OCI-LY1 (cell line): ENCODE results near the gene MEOX2.

Experiments
- H2AFZ ChIP-seq: fragments of 200-600 bp; sonication (generic), shearing (Covaris generic); 2 replicates; pipeline ENCODE4 v1.6.0; 2014; ENCODE audit warnings: antibody characterized with exemption, mild to moderate bottlenecking, low read length
- H3F3A ChIP-seq: fragments of 200-600 bp; sonication (generic), shearing (Covaris generic); 2 replicates; pipeline ENCODE4 v1.6.0; 2014; ENCODE audit warnings: mild to moderate bottlenecking, antibody characterized with exemption, low read length, moderate library complexity; ENCODE audit not compliant: insufficient read depth
- H3K27ac ChIP-seq: fragments of 200-600 bp; sonication (generic); 2 replicates; pipeline ENCODE4 v1.5.1; 2014; ENCODE audit warnings: low read length, mixed run types, mild to moderate bottlenecking, low read depth; ENCODE audit not compliant: poor library complexity, severe bottlenecking
- H3K27me3 ChIP-seq: fragments of 200-600 bp; sonication (generic); 2 replicates; pipeline ENCODE4 v1.6.0; 2014; ENCODE audit warnings: antibody characterized with exemption, mild to moderate bottlenecking, low read length, moderate library complexity; ENCODE audit not compliant: insufficient read depth
- H3K36me3 ChIP-seq: fragments of 200-600 bp; sonication (generic); 2 replicates; pipeline ENCODE4 v1.6.1; 2014; ENCODE audit warnings: mild to moderate bottlenecking, antibody characterized with exemption, low read length, moderate library complexity, mixed read lengths; ENCODE audit not compliant: insufficient read depth
- H3K4me1 ChIP-seq: fragments of 200-600 bp; sonication (generic); 2 replicates; pipeline ENCODE4 v1.5.1; 2014; ENCODE audit warnings: mild to moderate bottlenecking, low read length, moderate library complexity; ENCODE audit not compliant: insufficient read depth, severe bottlenecking
- H3K4me2 ChIP-seq: fragments of 200-600 bp; sonication (generic), shearing (Covaris generic); 2 replicates; pipeline ENCODE4 v1.6.1; 2014; ENCODE audit warnings: low read length
- H3K4me3 ChIP-seq: fragments of 200-600 bp; sonication (generic); 2 replicates; pipeline ENCODE4 v1.5.1; 2014; ENCODE audit warnings: low read length, low read depth, mild to moderate bottlenecking, mixed read lengths; ENCODE audit not compliant: poor library complexity, severe bottlenecking
- H3K79me2 ChIP-seq: fragments of 200-600 bp; shearing (Covaris generic); 2 replicates; pipeline ENCODE4 v1.6.1; 2016; ENCODE audit warnings: mixed run types, low read length, mixed read lengths; ENCODE audit not compliant: insufficient read depth
- H3K9ac ChIP-seq: fragments of 200-600 bp; sonication (generic), shearing (Covaris generic); 2 replicates; pipeline ENCODE4 v1.6.1; 2014; ENCODE audit warnings: mild to moderate bottlenecking, low read length, mixed read lengths
- H3K9me2 ChIP-seq: fragments of 200-600 bp; sonication (generic), shearing (Covaris generic); 2 replicates; pipeline ENCODE4 v1.6.1; 2014; ENCODE audit warnings: low read depth, mild to moderate bottlenecking, low read length, mixed read lengths
- H3K9me3 ChIP-seq: fragments of 200-600 bp; shearing (Covaris generic); 2 replicates; pipeline ENCODE4 v1.6.1; 2014; ENCODE audit warnings: low read length, mixed read lengths
- H4K20me1 ChIP-seq: fragments of 200-600 bp; sonication (generic), shearing (Covaris generic); 2 replicates; pipeline ENCODE4 v1.6.0; 2016; ENCODE audit warnings: mild to moderate bottlenecking, low read length; ENCODE audit not compliant: insufficient read depth
- EZH2 ChIP-seq: fragments of 200-600 bp; sonication (generic), shearing (Covaris generic); IDR thresholded peaks from 2 replicates; pipeline ENCODE4 v1.8.0; 2017; ENCODE audit warnings: borderline replicate concordance, mixed run types, mild to moderate bottlenecking, antibody characterized with exemption, low read length, moderate library complexity, mixed read lengths
- TF ChIP-seq, protein P1 (sequence below): fragments of 200-600 bp; sonication (generic), shearing (Covaris generic); IDR thresholded peaks from 2 replicates; pipeline ENCODE4 v1.5.1; 2017; ENCODE audit warnings: mild to moderate bottlenecking, antibody characterized with exemption, low read length, moderate library complexity, mixed read lengths

Gene MEOX2

DNA sequence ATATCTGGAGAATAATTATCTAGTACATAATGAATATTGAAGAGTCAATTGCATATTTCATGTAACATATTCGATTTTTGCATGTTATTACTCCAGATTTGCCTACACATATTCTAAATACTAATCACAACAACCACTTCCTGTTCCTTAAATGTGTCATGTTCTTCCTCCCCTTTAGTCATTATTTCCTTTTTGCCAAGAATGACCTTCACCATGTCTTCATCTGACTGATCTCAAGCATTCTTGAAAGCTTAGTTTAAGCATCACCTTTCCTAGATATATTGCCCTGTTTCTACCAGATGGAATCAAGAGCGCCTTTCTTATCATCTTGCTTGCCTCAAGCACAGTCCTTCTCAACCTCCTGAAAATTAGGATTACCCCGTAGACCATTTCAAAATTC, 23.5 kb upstream of the MEOX2 start:
- TF ChIP-seq, protein P1, sequence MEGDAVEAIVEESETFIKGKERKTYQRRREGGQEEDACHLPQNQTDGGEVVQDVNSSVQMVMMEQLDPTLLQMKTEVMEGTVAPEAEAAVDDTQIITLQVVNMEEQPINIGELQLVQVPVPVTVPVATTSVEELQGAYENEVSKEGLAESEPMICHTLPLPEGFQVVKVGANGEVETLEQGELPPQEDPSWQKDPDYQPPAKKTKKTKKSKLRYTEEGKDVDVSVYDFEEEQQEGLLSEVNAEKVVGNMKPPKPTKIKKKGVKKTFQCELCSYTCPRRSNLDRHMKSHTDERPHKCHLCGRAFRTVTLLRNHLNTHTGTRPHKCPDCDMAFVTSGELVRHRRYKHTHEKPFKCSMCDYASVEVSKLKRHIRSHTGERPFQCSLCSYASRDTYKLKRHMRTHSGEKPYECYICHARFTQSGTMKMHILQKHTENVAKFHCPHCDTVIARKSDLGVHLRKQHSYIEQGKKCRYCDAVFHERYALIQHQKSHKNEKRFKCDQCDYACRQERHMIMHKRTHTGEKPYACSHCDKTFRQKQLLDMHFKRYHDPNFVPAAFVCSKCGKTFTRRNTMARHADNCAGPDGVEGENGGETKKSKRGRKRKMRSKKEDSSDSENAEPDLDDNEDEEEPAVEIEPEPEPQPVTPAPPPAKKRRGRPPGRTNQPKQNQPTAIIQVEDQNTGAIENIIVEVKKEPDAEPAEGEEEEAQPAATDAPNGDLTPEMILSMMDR = no peak
- TF ChIP-seq EZH2 = no peak
- Histone ChIP-seq H3K27ac (no peak overlapping the region), H3K9ac (no peak overlapping the region), H3K27me3 (no peaks in the 10 kb centered on the region), H4K20me1 (no peaks in the 10 kb centered on the region), H3K4me2 (no peak overlapping the region), H3K4me1 (no peaks in the 10 kb centered on the region), H3F3A (no peaks in the 10 kb centered on the region), H3K9me3 (no peaks in the 10 kb centered on the region), H3K36me3 (no peaks in the 10 kb centered on the region), H2AFZ (no peak overlapping the region), H3K4me3 (no peak overlapping the region), H3K9me2 (no peaks in the 10 kb centered on the region; the same call in 1 of the 2 replicates), H3K79me2 (no peaks in the 10 kb centered on the region)

DNA sequence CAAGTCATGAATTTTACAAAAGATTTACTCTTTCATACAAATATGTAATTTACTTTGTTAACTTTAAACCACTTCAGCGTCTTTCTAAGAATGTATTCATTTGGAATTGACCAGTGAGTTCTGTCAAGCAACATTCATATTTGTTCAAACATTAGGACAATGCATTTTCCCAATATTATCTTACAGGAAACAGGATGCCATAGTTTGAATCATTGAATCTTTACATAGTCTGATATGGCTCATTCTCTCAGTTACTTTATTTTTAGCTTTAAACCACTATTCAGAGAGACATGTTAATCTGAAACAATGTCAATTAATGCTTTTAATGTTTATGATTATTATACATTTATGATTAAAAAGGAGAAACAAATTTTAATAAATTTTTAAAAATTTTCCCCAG, 21.1 kb upstream of the MEOX2 start:
- Histone ChIP-seq H3K36me3 (no peaks in the 10 kb centered on the region), H3K79me2 (no peaks in the 10 kb centered on the region), H2AFZ (no peak overlapping the region), H4K20me1 (no peaks in the 10 kb centered on the region), H3K4me2 (no peak overlapping the region), H3K4me1 (no peaks in the 10 kb centered on the region), H3K27me3 (no peaks in the 10 kb centered on the region), H3K9me3 (no peaks in the 10 kb centered on the region), H3K4me3 (no peak overlapping the region), H3K9me2 (no peaks in the 10 kb centered on the region; the same call in 1 of the 2 replicates), H3F3A (no peaks in the 10 kb centered on the region), H3K27ac (no peak overlapping the region), H3K9ac (no peak overlapping the region)
- no peak for TF ChIP-seq EZH2
- TF ChIP-seq, protein P1 = no peak

DNA sequence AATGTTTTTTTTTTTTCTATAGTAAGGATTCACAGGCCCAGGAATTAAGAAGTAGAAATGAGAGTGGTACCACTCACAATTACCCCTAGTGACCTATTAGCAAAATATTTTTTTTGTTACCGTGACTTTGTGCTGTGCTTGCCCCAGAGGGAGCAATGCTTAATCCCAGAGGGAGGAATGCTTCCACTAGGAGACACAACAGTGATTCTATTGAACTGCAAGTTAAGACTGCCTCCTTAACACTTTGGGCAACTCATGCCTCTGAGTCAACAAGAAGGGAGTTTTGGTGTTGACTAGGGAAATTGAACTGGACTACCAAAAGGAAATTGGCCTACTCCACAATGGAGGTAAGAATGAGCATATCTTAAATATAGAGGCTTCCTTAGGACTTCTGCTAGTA, 17.2 kb upstream of the MEOX2 start:
- Histone ChIP-seq H3K4me3 (no peak overlapping the region), H3K27me3 (no peaks in the 10 kb centered on the region), H3K79me2 (no peaks in the 10 kb centered on the region), H3K9me3 (no peaks in the 10 kb centered on the region), H3F3A (no peaks in the 10 kb centered on the region), H3K4me1 (no peaks in the 10 kb centered on the region), H3K36me3 (no peaks in the 10 kb centered on the region), H3K4me2 (no peak overlapping the region), H2AFZ (no peak overlapping the region), H3K9ac (no peak overlapping the region), H4K20me1 (no peaks in the 10 kb centered on the region), H3K27ac (no peak overlapping the region), H3K9me2 (no peaks in the 10 kb centered on the region; the same call in 1 of the 2 replicates)
- no peak for TF ChIP-seq EZH2
- TF ChIP-seq, protein P1 = no peak
